GM19023 (cell line): Measurements from ENCODE around the gene ACP3.
"Not testable (repeated sequence)": the region's sequence is repeated elsewhere in the genome, so short reads cannot be mapped to it uniquely, and the experiment has no call there.

ENCODE experiments used
- ATAC-seq: cut with Tn5 transposase; IDR thresholded peaks from one replicate; pipeline ENCODE4 v1.9.1; 2021; ENCODE audit warnings: mild to moderate bottlenecking, moderate library complexity; ENCODE audit not compliant: unreplicated experiment

ACP3 gene

GRCh38 chr3:132317229-132317948 lies at the start of gene ACP3:
ACP3 (plus strand) TSS chr3:132317407; CDS start chr3:132317457, 50 bp downstream.
- peak; percentile 48 for ATAC-seq

GRCh38 chr3:132268956-132269355 lies 48.3 kb upstream of the ACP3 start:
- no peak for ATAC-seq

GRCh38 chr3:132273036-132273435 lies 44.2 kb upstream of the ACP3 start:
- no peak for ATAC-seq

GRCh38 chr3:132276228-132276906 lies 40.8 kb upstream of the ACP3 start:
- ATAC-seq = no peak

- no peak for ATAC-seq
These were observed 38.2 kb upstream of the ACP3 start for GRCh38 chr3:132279030-132279429.

GRCh38 chr3:132283440-132283839 lies 33.8 kb upstream of the ACP3 start:
- ATAC-seq = no peak

GRCh38 chr3:132283916-132284405 lies 33.2 kb upstream of the ACP3 start:
- ATAC-seq = no peak

GRCh38 chr3:132284781-132285619 lies 32.2 kb upstream of the ACP3 start:
- ATAC-seq = no peak

- ATAC-seq = no peak
These were observed 31.6 kb upstream of the ACP3 start for GRCh38 chr3:132285620-132285945.

- no peak for ATAC-seq
These were observed 31.2 kb upstream of the ACP3 start for GRCh38 chr3:132286035-132286434.

- ATAC-seq = no peak
These were observed 28.9 kb upstream of the ACP3 start for GRCh38 chr3:132288357-132288756.

- no peak for ATAC-seq
These were observed 27.9 kb upstream of the ACP3 start for GRCh38 chr3:132289316-132289715.

GRCh38 chr3:132290833-132291232 lies 26.4 kb upstream of the ACP3 start:
- ATAC-seq = no peak

- ATAC-seq = no peak
These were observed 25.2 kb upstream of the ACP3 start for GRCh38 chr3:132292042-132292441.

GRCh38 chr3:132293251-132293650 lies 24.0 kb upstream of the ACP3 start:
- no peak for ATAC-seq

GRCh38 chr3:132294906-132295305 lies 22.3 kb upstream of the ACP3 start:
- ATAC-seq = no peak

GRCh38 chr3:132303336-132304201 lies 13.6 kb upstream of the ACP3 start:
- ATAC-seq = not testable (repeated sequence)

GRCh38 chr3:132304351-132304750 lies 12.9 kb upstream of the ACP3 start:
- not testable (repeated sequence) for ATAC-seq

GRCh38 chr3:132310057-132310456 lies 7.2 kb upstream of the ACP3 start:
- not testable (repeated sequence) for ATAC-seq

- ATAC-seq = no peak
These were observed 5.9 kb upstream of the ACP3 start for GRCh38 chr3:132311316-132311715.

- no peak for ATAC-seq
These were observed 5.4 kb upstream of the ACP3 start for GRCh38 chr3:132311841-132312240.
